Mucosa of descending colon (tissue), 3 donors: ENCODE results near the gene HOXA1. TPM values are rescaled to one million over a fixed set of nuclear protein-coding genes. Genes with fewer than 3 reads are reported as not detected.

ENCODE experiments used
- ATAC-seq: fragments of 200-7000 bp; cut with Tn5 transposase; one replicate; pipeline ENCODE4 v1.9.1; 2020; ENCODE audit warnings: mild to moderate bottlenecking, moderate library complexity
- DNase-seq, 3 donors: peaks; one replicate each; pipeline ENCODE4 v3.0.0-alpha.2; 2020
- H3K36me3 ChIP-seq: fragments of 200-600 bp; one replicate; pipeline ENCODE4 v1.8.0; 2021; ENCODE audit warnings: low read depth, mild to moderate bottlenecking
- H3K4me1 ChIP-seq: fragments of 200-600 bp; one replicate; pipeline ENCODE4 v1.8.0; 2021; ENCODE audit warnings: low read depth, mild to moderate bottlenecking
- H3K4me3 ChIP-seq: fragments of 200-600 bp; one replicate; pipeline ENCODE4 v1.8.0; 2021; ENCODE audit warnings: mild to moderate bottlenecking
- H3K9me3 ChIP-seq: fragments of 200-600 bp; one replicate; pipeline ENCODE4 v1.8.0; 2021; ENCODE audit warnings: mild to moderate bottlenecking
- CTCF ChIP-seq: fragments of 200-600 bp; IDR thresholded peaks from one replicate; pipeline ENCODE4 v1.8.0; 2022; ENCODE audit warnings: antibody characterized with exemption, mild to moderate bottlenecking
- intact Hi-C, 2 donors: fragments of 100-400 bp; cut with DNase I in 1 of 2; cut with micrococcal nuclease in 1 of 2; formaldehyde crosslinking; loops; one replicate each; pipeline versions ENCODE4 v1.11.0 to v1.11.1; 2022; cut with DNase I, micrococcal nuclease
- total RNA-seq, 3 donors: library from RNA; stranded (reverse); fragmentation: NEBNext Ultra II Directional in 2 of 3; extraction: Animal tissue kit (Norgen Biotek cat#: 25700) in 2 of 3; gene quantifications; one replicate each; pipeline versions ENCODE4 v1.2.1 to v1.2.4, GENCODE V29; 2021 to 2023
- donor health status: DM: no; HTN: no; CAD: no; lungs with moderate emphysema.
- donor health status: DM: no; HTN: no; CAD: no.
- donor health status: DM: no; HTN: yes; CAD: no.

The HOXA1 gene
- total RNA-seq, 3 donors from 2014 or later = 1.5 to 2.7 (median 2.1) TPM

GRCh38 chr7:27103489-27104226 is 7.9 kb upstream of the HOXA1 start:
- intact Hi-C loops = no loop called here

GRCh38 chr7:27102581-27103442 is 7.0 kb upstream of the HOXA1 start, which contains the start of gene HOXA2:
TSS of gene HOXA2 (minus strand) at chr7:27102683. CDS start at chr7:27102500, 183 bp downstream.
- Histone ChIP-seq H3K4me3 (no peak within 1 kb of the TSS), H3K9me3 (no peaks in the 10 kb centered on the region), H3K36me3 (no peaks in the 10 kb centered on the region), H3K4me1 (peaks cover 21% of the 10 kb centered on the region)
- ATAC-seq = peak; percentile 37
- TF ChIP-seq CTCF = no peak
- intact Hi-C loops = no loop called here
- DNase-seq = peak; percentile 62 to 77 (median 74)

More at GRCh38 chr7:27103489-27104226, 7.9 kb upstream of the HOXA1 start:
- peaks cover 26% of the 10 kb centered on the region for H3K4me1 ChIP-seq
- no peaks in the 10 kb centered on the region for H3K36me3 ChIP-seq
- DNase-seq (peak; percentile 59 to 72 (median 63)), ATAC-seq (peak; percentile 19)
- TF ChIP-seq CTCF = no peak
- H3K9me3 ChIP-seq = no peaks in the 10 kb centered on the region
- H3K4me3 ChIP-seq = no peak overlapping the region

GRCh38 chr7:27101957-27102580 is 6.3 kb upstream of the HOXA1 start:
- H3K4me1 ChIP-seq = peaks cover 24% of the 10 kb centered on the region
- TF ChIP-seq CTCF = no peak
- ATAC-seq (no peak), DNase-seq (peak in 2 of 3 donors; percentile 51 to 68)
- no peaks in the 10 kb centered on the region for H3K36me3 ChIP-seq
- no peak overlapping the region for H3K4me3 ChIP-seq
- intact Hi-C loops = no loop called here
- H3K9me3 ChIP-seq = no peaks in the 10 kb centered on the region

- Histone ChIP-seq H3K4me1 (peaks cover 19% of the 10 kb centered on the region), H3K9me3 (no peaks in the 10 kb centered on the region), H3K36me3 (no peaks in the 10 kb centered on the region), H3K4me3 (no peak overlapping the region)
- intact Hi-C loops = no loop called here
- TF ChIP-seq CTCF = no peak
- DNase-seq = peak in 2 of 3 donors; percentile 53 to 62
- ATAC-seq = no peak
These were observed 5.6 kb upstream of the HOXA1 start for GRCh38 chr7:27101171-27101956.

- peaks cover 19% of the 10 kb centered on the region for H3K4me1 ChIP-seq
- TF ChIP-seq CTCF = no peak
- ATAC-seq (no peak), DNase-seq (peak in 2 of 3 donors; percentile 29 to 37)
- no peak overlapping the region for H3K4me3 ChIP-seq
- intact Hi-C loops = no loop called here
- H3K9me3 ChIP-seq = no peaks in the 10 kb centered on the region
- H3K36me3 ChIP-seq = no peaks in the 10 kb centered on the region
These were observed 4.9 kb upstream of the HOXA1 start for GRCh38 chr7:27100694-27101170.
